Measurements from ENCODE around the gene TREH.
"Not testable (repeated sequence)": the region's sequence is repeated elsewhere in the genome, so short reads cannot be mapped to it uniquely, and the experiment has no call there.

Gene TREH

GRCh38 chr11:118684187-118684586 lies 4.7 kb upstream of the TREH start:
- Histone ChIP-seq H3K4me3 (ENCODE audit: low read depth in 1 of 2, low read length in 1 of 2) (no peak overlapping the region), H3K27ac (no peak overlapping the region), H3K9me3 (no peaks in the 10 kb centered on the region), H3K27me3 (peaks cover 27% of the 10 kb centered on the region), H3K4me1 (ENCODE audit: control insufficient read depth in 1 of 2, insufficient read depth in 1 of 2, low read depth in 1 of 2, low read length in 1 of 2) (no peaks in the 10 kb centered on the region), H3K36me3 (no peaks in the 10 kb centered on the region)
- TF ChIP-seq CTCF (IDR thresholded peaks at IDR 0.05) = no peak

GRCh38 chr11:118682939-118683338 lies 3.5 kb upstream of the TREH start:
- not testable (repeated sequence) for H3K4me1 ChIP-seq (ENCODE audit: control insufficient read depth in 1 of 2, insufficient read depth in 1 of 2, low read depth in 1 of 2, low read length in 1 of 2); H3K4me3 ChIP-seq (ENCODE audit: low read depth in 1 of 2, low read length in 1 of 2); H3K36me3 ChIP-seq; H3K27ac ChIP-seq; H3K9me3 ChIP-seq
- H3K27me3 ChIP-seq = peaks cover 17% of the 10 kb centered on the region

GRCh38 chr11:118682372-118682771 lies 2.9 kb upstream of the TREH start:
- no peaks in the 10 kb centered on the region for H3K36me3 ChIP-seq
- no peak for TF ChIP-seq CTCF (IDR thresholded peaks at IDR 0.05)
- no peaks in the 10 kb centered on the region for H3K9me3 ChIP-seq
- H3K4me3 ChIP-seq (ENCODE audit: low read depth in 1 of 2, low read length in 1 of 2) = no peak overlapping the region
- H3K4me1 ChIP-seq (ENCODE audit: control insufficient read depth in 1 of 2, insufficient read depth in 1 of 2, low read depth in 1 of 2, low read length in 1 of 2) = no peaks in the 10 kb centered on the region
- peaks cover 11% of the 10 kb centered on the region for H3K27me3 ChIP-seq
- H3K27ac ChIP-seq = no peak overlapping the region

- not testable (repeated sequence) for H3K36me3 ChIP-seq; H3K9me3 ChIP-seq; H3K27me3 ChIP-seq; H3K27ac ChIP-seq; H3K4me1 ChIP-seq (ENCODE audit: control insufficient read depth in 1 of 2, insufficient read depth in 1 of 2, low read depth in 1 of 2, low read length in 1 of 2); H3K4me3 ChIP-seq (ENCODE audit: low read depth in 1 of 2, low read length in 1 of 2)
Observed at GRCh38 chr11:118678908-118679307, 542 bp downstream of the TREH start.

GRCh38 chr11:118677977-118678376 lies 1.5 kb downstream of the TREH start:
- H3K4me1 ChIP-seq (ENCODE audit: control insufficient read depth in 1 of 2, insufficient read depth in 1 of 2, low read depth in 1 of 2, low read length in 1 of 2) = no peaks in the 10 kb centered on the region
- H3K4me3 ChIP-seq (ENCODE audit: low read depth in 1 of 2, low read length in 1 of 2) = no peak overlapping the region
- TF ChIP-seq CTCF (IDR thresholded peaks at IDR 0.05) = no peak
- H3K9me3 ChIP-seq = no peaks in the 10 kb centered on the region
- no peak overlapping the region for H3K27ac ChIP-seq
- no peaks in the 10 kb centered on the region for H3K27me3 ChIP-seq
- H3K36me3 ChIP-seq = no peaks in the 10 kb centered on the region

GRCh38 chr11:118674082-118674435 lies 5.4 kb downstream of the TREH start:
- Histone ChIP-seq H3K9me3 (no peaks in the 10 kb centered on the region), H3K4me1 (ENCODE audit: control insufficient read depth in 1 of 2, insufficient read depth in 1 of 2, low read depth in 1 of 2, low read length in 1 of 2) (no peaks in the 10 kb centered on the region), H3K27me3 (peaks cover 13% of the 10 kb centered on the region), H3K36me3 (no peaks in the 10 kb centered on the region), H3K27ac (no peak overlapping the region), H3K4me3 (ENCODE audit: low read depth in 1 of 2, low read length in 1 of 2) (no peak overlapping the region)
- no peak for TF ChIP-seq CTCF (IDR thresholded peaks at IDR 0.05)

Measured in neutrophil (primary cell).